ENCODE measurements around the gene CNTN5.

The CNTN5 gene

GRCh38 chr11:99791354-99791753 is 770.6 kb downstream of the CNTN5 start:
- Mint-ChIP-seq H3K36me3 (ENCODE audit: low read depth) (no peaks in the 10 kb centered on the region), H3K27ac (no peak overlapping the region), H3K4me1 (no peaks in the 10 kb centered on the region), H3K4me3 (no peak overlapping the region), H3K9me3 (peaks cover 6% of the 10 kb centered on the region), H3K27me3 (ENCODE audit: low read depth) (no peaks in the 10 kb centered on the region)
- TF ChIP-seq CTCF (IDR thresholded peaks at IDR 0.05; ENCODE audit: unreplicated experiment in 3 of 3), result no peak

DNA sequence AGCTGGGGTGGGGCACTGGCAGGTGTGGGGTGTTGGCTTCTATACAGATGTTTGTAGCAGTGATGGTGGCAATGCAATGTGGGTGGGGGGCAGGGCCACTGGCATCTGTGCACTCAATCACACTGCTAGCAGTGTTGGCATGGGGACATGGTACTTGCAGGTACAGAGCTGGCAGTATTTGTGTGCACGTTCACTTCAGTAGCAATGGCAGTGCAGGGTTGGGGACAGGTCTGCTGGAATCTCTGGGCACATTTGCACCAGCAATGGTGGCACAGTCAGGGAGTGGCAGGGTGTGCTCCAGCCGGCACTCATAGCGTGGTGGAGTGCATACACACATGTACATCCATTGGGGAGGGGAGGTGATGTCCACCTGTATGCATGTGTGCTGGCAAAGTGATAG is 775.2 kb downstream of the CNTN5 start:
- Mint-ChIP-seq H3K27me3 (ENCODE audit: low read depth) (no peaks in the 10 kb centered on the region), H3K36me3 (ENCODE audit: low read depth) (no peaks in the 10 kb centered on the region), H3K9me3 (peaks cover 2% of the 10 kb centered on the region), H3K27ac (no peak overlapping the region), H3K4me3 (no peak overlapping the region), H3K4me1 (no peaks in the 10 kb centered on the region)
- no peak for TF ChIP-seq CTCF (IDR thresholded peaks at IDR 0.05; ENCODE audit: unreplicated experiment in 3 of 3)

GRCh38 chr11:99803501-99803900 is 782.8 kb downstream of the CNTN5 start:
- H3K9me3 Mint-ChIP-seq, result peaks cover 4% of the 10 kb centered on the region
- no peak overlapping the region for H3K4me3 Mint-ChIP-seq
- H3K27me3 Mint-ChIP-seq (ENCODE audit: low read depth), result no peaks in the 10 kb centered on the region
- no peak for TF ChIP-seq CTCF (IDR thresholded peaks at IDR 0.05; ENCODE audit: unreplicated experiment in 3 of 3)
- H3K36me3 Mint-ChIP-seq (ENCODE audit: low read depth), result no peaks in the 10 kb centered on the region
- no peak overlapping the region for H3K27ac Mint-ChIP-seq
- H3K4me1 Mint-ChIP-seq, result no peaks in the 10 kb centered on the region

- Mint-ChIP-seq H3K4me1 (no peaks in the 10 kb centered on the region), H3K36me3 (ENCODE audit: low read depth) (no peaks in the 10 kb centered on the region), H3K27ac (no peak overlapping the region), H3K27me3 (ENCODE audit: low read depth) (no peaks in the 10 kb centered on the region), H3K4me3 (no peak overlapping the region), H3K9me3 (no peaks in the 10 kb centered on the region)
- TF ChIP-seq CTCF (IDR thresholded peaks at IDR 0.05; ENCODE audit: unreplicated experiment in 3 of 3), result no peak
These were observed 791.8 kb downstream of the CNTN5 start for GRCh38 chr11:99812516-99812915.

GRCh38 chr11:99814021-99814420 is 793.3 kb downstream of the CNTN5 start:
- Mint-ChIP-seq H3K4me1 (no peaks in the 10 kb centered on the region), H3K36me3 (ENCODE audit: low read depth) (no peaks in the 10 kb centered on the region), H3K9me3 (no peaks in the 10 kb centered on the region), H3K27me3 (ENCODE audit: low read depth) (no peaks in the 10 kb centered on the region), H3K27ac (no peak overlapping the region), H3K4me3 (no peak overlapping the region)
- no peak for TF ChIP-seq CTCF (IDR thresholded peaks at IDR 0.05; ENCODE audit: unreplicated experiment in 3 of 3)

DNA sequence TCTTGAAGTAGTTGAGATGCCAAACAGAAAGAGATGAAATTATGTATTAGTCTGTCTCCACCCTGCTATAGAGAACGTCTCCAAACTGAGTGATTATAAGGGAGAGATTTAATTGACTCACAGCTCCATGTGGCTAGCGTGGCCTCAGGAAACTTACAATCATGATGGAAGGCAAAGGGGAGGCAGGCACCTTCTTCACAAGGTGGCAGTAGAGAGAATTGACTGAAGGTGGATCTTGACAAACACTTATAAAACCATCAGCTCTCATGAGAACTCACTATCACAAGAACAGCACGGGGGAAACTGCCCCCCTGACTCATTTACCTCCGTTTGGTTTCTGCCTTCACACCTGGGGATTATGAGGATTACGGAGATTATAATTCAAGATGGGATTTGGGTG is 794.0 kb downstream of the CNTN5 start:
- TF ChIP-seq CTCF (IDR thresholded peaks at IDR 0.05; ENCODE audit: unreplicated experiment in 3 of 3), result no peak
- Mint-ChIP-seq H3K4me3 (no peak overlapping the region), H3K27me3 (ENCODE audit: low read depth) (peaks cover 3% of the 10 kb centered on the region), H3K9me3 (peaks cover 2% of the 10 kb centered on the region), H3K27ac (no peak overlapping the region), H3K4me1 (no peaks in the 10 kb centered on the region), H3K36me3 (ENCODE audit: low read depth) (no peaks in the 10 kb centered on the region)
